KG1 (cell line): ENCODE data around the gene NETO2.
"Not testable (repeated sequence)": the region's sequence is repeated elsewhere in the genome, so short reads cannot be mapped to it uniquely, and the experiment has no call there.

ENCODE experiments used
- DNase-seq: peaks from one replicate; lab custom pipeline; 2025; lab: John Stamatoyannopoulos, UW

The NETO2 gene, protein sequence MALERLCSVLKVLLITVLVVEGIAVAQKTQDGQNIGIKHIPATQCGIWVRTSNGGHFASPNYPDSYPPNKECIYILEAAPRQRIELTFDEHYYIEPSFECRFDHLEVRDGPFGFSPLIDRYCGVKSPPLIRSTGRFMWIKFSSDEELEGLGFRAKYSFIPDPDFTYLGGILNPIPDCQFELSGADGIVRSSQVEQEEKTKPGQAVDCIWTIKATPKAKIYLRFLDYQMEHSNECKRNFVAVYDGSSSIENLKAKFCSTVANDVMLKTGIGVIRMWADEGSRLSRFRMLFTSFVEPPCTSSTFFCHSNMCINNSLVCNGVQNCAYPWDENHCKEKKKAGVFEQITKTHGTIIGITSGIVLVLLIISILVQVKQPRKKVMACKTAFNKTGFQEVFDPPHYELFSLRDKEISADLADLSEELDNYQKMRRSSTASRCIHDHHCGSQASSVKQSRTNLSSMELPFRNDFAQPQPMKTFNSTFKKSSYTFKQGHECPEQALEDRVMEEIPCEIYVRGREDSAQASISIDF

DNA sequence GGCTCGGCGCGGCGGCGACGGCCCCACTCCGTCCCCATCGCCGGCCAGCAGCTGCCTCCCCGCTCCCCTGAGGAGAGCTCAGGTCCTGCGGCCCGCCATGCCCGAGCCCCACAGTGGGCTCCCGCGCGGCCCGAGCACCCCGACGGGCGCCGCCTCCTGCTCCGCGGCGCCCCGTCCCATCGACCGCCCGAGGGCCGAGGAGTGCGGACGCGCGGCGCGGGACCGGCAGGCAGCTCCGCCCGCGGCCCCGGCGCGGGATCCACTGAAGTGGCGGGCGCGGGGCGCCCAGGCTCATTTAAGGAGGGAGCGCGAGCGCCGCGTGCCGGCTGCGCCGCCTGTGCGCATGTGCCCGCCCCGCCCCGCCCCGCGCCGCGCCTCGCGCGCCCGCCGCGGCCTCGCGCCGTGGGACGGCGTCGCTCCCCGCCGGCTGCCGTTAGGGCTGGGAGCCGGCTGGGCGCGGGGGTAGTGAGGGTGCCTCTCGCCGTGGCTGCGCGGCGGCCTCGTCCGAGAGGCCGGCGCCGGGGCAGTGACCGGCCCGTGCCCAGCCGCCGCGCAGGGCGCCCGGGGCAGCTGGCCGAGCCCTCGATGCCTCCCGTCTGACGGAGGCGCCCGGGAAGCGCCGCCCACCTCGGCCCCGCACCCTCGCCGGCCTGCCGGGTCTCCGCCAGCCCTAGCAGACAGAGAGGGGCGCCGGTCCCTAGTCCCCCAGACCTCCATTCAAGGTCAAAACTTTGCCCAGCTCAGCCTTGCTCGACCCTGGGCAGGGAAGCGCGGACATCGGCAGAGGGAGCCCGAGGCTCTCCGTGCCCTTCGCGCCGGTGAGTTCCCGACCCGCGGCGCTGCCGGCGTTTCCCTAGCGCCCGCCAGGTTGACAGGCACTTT lies at the start of gene NETO2:
Gene NETO2, minus strand, starts transcription at position 269 of the 882 bp plus-strand sequence. CDS start 333 bp downstream, outside the sequence.
- peak; percentile 12 for DNase-seq

GRCh38 chr16:47182318-47182717 lies 38.6 kb upstream of the NETO2 start:
- DNase-seq = no peak

GRCh38 chr16:47181066-47181465 lies 37.3 kb upstream of the NETO2 start:
- not testable (repeated sequence) for DNase-seq

GRCh38 chr16:47180073-47180472 lies 36.3 kb upstream of the NETO2 start:
- DNase-seq = no peak

- DNase-seq = no peak
These were observed 31.4 kb upstream of the NETO2 start for GRCh38 chr16:47175152-47175551.

GRCh38 chr16:47162670-47163420 lies 19.1 kb upstream of the NETO2 start:
- DNase-seq = no peak

DNA sequence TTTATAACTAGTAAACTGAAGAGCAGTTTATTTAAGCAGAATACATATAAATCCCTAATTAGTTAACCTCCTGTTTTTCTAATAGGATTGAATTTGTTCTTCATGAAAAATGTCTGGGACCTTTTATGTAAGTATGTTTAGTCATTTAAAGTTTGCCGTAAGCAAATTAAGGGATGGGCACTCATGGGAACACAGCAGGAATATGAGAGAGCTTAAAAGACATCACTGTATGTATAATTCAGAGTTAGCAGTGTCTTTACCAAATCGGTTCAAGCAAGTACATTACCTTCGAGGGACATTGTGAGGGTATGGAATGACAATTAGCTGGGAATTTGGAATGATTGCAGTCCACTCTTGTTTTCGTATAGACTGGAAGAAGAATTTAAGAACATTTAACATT lies 17.7 kb upstream of the NETO2 start:
- DNase-seq = no peak

DNA sequence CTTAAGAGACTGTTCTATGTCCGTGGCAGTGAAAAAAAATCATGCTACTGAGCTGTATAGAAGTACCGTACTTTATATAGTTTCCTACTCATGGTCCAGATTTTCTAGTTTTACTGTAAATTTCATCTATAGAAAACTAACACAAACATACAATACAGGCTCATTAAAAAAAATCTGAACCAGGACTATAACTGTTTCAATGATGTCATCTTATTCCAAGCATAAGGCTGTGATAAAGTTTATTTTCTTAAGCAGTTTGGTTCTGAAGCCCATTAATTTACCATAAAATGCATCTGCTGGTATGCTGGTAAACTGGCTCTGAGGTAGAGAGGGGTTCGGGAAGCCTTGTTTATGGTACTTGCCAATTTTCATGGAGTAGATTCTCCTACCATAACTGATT lies 16.7 kb upstream of the NETO2 start:
- no peak for DNase-seq

GRCh38 chr16:47158992-47159391 lies 15.2 kb upstream of the NETO2 start:
- no peak for DNase-seq

GRCh38 chr16:47156680-47157215 lies 13.0 kb upstream of the NETO2 start:
- DNase-seq = no peak

DNA sequence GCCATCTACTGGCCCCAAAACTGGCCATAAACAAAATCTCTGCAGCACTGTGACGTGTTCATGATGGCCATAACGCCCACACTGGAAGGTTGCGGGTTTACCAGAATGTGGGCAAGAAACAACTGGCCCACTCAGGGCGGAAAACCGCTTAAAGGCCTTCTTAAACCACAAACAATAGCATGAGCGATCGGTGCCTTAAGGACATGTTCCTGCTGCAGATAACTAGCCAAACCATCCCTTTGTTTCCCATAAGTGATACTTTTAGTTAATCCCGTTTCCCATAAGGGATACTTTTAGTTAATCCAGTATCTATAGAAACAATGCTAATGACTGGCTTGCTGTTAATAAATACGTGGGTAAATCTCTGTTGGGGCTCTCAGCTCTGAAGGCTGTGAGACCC lies 8.8 kb upstream of the NETO2 start:
- not testable (repeated sequence) for DNase-seq

GRCh38 chr16:47150067-47150466 lies 6.3 kb upstream of the NETO2 start:
- DNase-seq = no peak

DNA sequence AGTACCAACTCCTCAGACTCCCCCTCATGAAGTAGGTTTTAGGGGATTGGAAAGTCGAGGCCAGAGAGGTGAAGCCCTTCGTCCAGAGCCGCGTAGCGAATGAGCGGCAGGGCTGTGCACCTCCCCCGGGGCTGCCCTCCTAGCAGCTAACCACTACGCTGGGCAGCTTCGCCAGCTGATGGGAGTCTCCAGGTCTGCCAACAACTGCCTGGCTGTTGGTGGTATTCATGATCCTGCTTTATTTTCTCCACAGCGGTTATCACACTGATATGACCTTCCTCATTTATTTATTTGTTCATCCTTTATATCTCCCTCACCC lies 773 bp upstream of the NETO2 start:
- DNase-seq = no peak

DNA sequence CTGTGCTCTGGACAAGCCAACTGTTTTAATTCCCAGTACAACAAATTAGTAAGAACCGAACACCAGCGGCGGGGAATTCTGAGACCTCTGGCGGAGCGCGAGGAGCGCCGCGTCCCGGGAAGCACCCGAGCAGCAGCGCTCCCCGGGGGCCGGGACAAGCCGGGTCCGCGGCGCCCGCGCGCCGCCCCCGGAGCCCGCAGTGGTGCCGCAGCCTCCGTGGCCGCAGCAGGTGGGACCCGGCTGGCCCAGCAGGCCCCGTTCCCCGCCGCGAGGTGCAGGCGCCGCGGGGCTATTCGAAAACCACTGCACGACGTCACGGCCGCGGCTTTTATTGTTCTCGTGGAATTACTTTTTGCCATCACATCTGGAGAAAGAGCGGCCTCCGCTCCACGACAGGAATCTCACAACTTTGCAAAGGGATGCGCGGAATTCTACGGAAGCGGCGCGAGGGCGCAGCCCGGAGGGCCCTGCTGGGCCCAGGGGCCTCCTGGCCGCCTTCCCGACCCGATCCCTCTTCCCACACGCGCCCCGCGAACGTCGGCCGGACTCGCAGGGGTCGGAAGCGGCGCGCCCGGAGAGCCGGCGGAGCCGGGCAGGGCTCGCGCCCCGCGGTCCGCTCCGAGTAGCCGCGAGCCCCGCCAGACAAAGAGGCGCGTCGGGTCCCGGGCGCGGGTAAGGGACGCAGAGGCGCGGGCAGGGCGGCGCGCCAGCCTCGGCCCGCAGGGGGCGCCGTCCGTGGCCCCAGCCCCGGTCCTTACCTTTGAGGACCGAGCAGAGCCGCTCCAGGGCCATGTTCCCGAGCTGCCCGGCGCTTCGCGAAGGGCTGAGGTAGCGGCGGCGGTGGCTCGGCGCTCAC lies 696 bp downstream of the NETO2 start:
- peak; percentile 15 for DNase-seq

- no peak for DNase-seq
These were observed 1.3 kb downstream of the NETO2 start for GRCh38 chr16:47142486-47142820.

DNA sequence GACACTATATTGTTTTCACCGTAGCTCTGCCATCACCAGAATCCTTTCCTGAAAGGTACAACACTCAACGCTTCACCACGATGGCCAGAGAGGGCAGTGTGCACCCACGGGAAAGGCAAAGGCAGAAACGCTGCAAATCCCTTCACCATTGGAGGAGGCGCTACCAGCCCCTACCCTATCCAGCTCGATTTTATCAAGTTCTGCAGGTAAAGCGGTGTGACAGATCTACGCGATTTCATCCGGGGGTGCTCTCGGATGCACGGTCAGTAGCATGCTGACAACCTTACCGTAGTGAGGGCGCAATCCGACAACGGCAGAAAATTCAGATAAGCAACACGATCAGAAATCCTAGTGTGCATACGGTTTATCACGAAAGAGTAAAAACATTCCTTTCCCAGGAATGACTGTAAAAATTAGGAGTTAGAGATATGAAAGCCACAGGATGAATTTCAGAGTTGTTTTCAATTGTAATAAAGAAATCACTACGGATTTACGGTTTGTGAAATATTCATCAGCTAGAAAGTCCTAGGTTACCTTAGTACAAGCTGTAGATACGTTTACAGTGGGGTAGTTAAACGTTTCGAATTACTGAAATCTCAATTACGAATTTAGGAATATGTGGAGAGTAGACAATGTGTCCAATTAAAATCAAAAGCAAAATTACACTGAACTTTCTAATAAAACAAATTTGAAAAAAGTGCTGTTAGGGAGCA lies 1.8 kb downstream of the NETO2 start:
- DNase-seq = peak; percentile 38

- no peak for DNase-seq
These were observed 3.1 kb downstream of the NETO2 start for GRCh38 chr16:47140686-47141085.

- DNase-seq = no peak
These were observed 4.1 kb downstream of the NETO2 start for GRCh38 chr16:47139561-47140185.

DNA sequence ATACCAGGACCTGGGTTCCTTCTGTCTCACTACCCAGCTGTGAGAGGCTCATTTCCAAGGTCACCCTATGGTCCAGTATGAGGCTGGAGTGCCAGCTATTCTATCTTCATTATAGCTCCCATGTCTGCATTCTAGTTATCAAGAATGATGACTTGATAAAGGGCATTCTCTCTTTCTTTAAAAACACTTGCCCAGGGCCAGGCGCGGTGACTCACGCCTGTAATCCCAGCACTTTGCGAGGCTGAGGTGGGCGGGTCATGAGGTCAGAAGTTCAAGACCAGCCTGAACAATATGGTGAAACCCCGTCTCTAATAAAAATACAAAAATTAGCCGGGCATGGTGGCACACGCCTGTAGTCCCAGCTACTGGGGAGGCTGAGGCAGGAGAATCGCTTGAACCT lies 5.8 kb downstream of the NETO2 start:
- not testable (repeated sequence) for DNase-seq
